Bronchial epithelial cell (primary cell): Measurements from ENCODE around the gene STOM. TPM values are rescaled to one million over a fixed set of nuclear protein-coding genes. Genes with fewer than 3 reads are reported as not detected.

Experiments
- DNase-seq: peaks from one replicate; pipeline ENCODE4 v3.0.0-alpha.2; 2010; ENCODE audit warnings: low read depth
- FAIRE-seq: peaks from 2 replicates; lab custom pipeline; 2011; peaks lifted over from hg19 to GRCh38; lab: Jason Lieb, UNC
- H3K27me3 ChIP-seq: 2 replicates; pipeline ENCODE4 v1.5.1; 2011; ENCODE audit warnings: low read length; ENCODE audit not compliant: control insufficient read depth, insufficient read depth
- H3K36me3 ChIP-seq: 2 replicates; pipeline ENCODE4 v1.5.1; 2011; ENCODE audit warnings: low read length; ENCODE audit not compliant: control insufficient read depth, insufficient read depth
- H3K4me3 ChIP-seq: 2 replicates; pipeline ENCODE4 v1.5.1; 2011; ENCODE audit warnings: mild to moderate bottlenecking, low read depth, low read length, control low read depth
- CTCF ChIP-seq: IDR thresholded peaks from 2 replicates; pipeline ENCODE4 v1.5.1; 2011; ENCODE audit warnings: mild to moderate bottlenecking, moderate library complexity, low read length, control low read depth, inconsistent platforms; ENCODE audit not compliant: insufficient read depth, severe bottlenecking
- total RNA-seq: library from RNA; depleted of rRNA; stranded (reverse); fragments of >200 nt; gene quantifications from 2 replicates; pipeline ENCODE4 v1.2.1, GENCODE V29; 2014

Gene STOM
- total RNA-seq, 1 donor from 2014 or later: 356 TPM

GRCh38 chr9:121340676-121341392, 29.2 kb downstream of the STOM start:
- H3K4me3 ChIP-seq: no peak overlapping the region
- no peaks in the 10 kb centered on the region for H3K27me3 ChIP-seq
- no peak for FAIRE-seq
- no peak for DNase-seq
- H3K36me3 ChIP-seq: peaks cover 9% of the 10 kb centered on the region
- no peak for TF ChIP-seq CTCF

GRCh38 chr9:121339437-121339836, 30.6 kb downstream of the STOM start:
- DNase-seq (no peak), FAIRE-seq (no peak)
- TF ChIP-seq CTCF: no peak
- no peaks in the 10 kb centered on the region for H3K27me3 ChIP-seq
- H3K36me3 ChIP-seq: peaks cover 5% of the 10 kb centered on the region
- no peak overlapping the region for H3K4me3 ChIP-seq

GRCh38 chr9:121336665-121337064, 33.4 kb downstream of the STOM start:
- Histone ChIP-seq H3K36me3 (peaks cover 7% of the 10 kb centered on the region), H3K27me3 (no peaks in the 10 kb centered on the region), H3K4me3 (no peak overlapping the region)
- no peak for DNase-seq
- no peak for TF ChIP-seq CTCF
- no peak for FAIRE-seq

GRCh38 chr9:121333950-121334773, 35.9 kb downstream of the STOM start:
- FAIRE-seq (peak; percentile 36), DNase-seq (no peak)
- H3K4me3 ChIP-seq: no peak overlapping the region

GRCh38 chr9:121331992-121332685, 37.9 kb downstream of the STOM start:
- Histone ChIP-seq H3K4me3 (no peak overlapping the region), H3K27me3 (no peaks in the 10 kb centered on the region), H3K36me3 (peaks cover 29% of the 10 kb centered on the region)
- no peak for FAIRE-seq
- DNase-seq: no peak
- TF ChIP-seq CTCF: peak; percentile 23

More at GRCh38 chr9:121333950-121334773, 35.9 kb downstream of the STOM start:
- H3K27me3 ChIP-seq: no peaks in the 10 kb centered on the region
- TF ChIP-seq CTCF: no peak
- peaks cover 18% of the 10 kb centered on the region for H3K36me3 ChIP-seq
